Glomerular visceral epithelial cell (primary cell): ENCODE results near the gene NTF4.
A peak's percentile ranks its signal among the peaks of the same experiment; 100 is the strongest.

ENCODE experiments used
- DNase-seq: peaks from one replicate; pipeline ENCODE4 v3.0.0-alpha.2; 2016; ENCODE audit errors: extremely low spot score

The NTF4 gene

DNA sequence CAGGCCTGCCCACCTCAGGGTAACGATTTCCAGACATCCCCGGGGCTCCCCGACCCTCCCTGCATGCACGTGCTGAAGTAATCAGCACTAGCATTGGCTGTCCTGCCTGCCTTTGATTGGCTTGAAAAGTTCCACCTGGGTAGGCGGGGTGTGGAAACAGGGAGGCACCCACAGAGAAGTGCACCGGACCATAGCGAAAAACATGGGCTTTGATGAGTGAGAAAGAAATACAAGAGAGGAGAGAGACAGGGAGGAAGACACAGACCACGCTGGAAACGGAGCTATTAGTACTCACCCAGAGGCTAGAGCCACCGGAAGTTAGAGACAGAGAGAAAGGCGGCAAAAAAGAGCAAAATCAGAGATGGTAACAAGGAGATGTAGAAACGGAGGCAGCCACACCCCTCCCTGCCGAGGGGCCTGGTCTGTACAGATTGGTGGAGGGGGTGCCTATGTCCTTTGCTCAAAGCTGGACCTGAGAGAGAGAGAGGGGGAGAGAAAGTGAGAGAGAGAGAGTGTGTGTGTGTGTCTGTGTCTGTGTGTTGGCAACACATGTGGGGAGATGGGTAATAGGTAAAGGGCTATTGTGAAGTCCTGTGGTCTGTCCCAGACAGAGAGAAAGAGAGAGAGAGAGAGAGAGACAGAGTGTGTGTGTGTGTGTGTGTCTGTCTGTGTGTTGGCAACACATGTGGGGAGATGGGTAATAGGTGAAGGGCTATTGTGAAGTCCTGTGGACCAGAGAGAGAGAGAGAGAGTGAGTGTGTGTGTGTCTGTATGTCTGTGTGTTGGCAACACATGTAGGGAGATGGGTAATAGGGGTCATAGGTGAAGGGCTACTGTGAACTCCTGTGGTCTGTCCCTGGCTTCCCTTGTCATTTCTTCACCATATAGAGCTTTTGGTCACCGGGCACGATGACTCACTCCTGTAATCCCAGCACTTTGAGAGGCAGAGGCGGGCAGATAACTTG lies 43.4 kb downstream of the NTF4 start:
- peak; percentile 83 for DNase-seq

DNA sequence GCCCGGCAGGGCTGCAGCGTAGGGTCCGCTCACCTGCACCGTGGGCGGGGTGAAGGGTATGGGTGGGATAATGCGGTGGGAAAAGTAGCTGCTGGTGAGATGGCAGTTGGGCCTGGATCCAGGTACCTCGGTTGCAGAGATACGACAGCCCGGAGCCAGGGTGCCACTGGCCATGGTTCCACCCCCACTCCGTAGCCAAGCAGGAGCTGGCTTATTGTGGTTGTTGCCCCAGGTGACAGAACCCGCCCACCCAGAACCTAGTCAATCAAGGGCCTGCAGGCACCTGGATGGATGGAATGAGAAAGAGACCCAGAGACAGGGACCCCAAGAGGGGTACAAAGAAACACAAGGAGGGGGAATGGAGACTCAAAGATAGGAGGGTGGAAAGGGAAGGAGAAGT lies 44.3 kb downstream of the NTF4 start:
- peak; percentile 22 for DNase-seq

GRCh38 chr19:49019242-49019932 lies 45.2 kb downstream of the NTF4 start:
- DNase-seq, result peak; percentile 79

- DNase-seq, result peak; percentile 44
Measured at GRCh38 chr19:49018388-49019241, 46.0 kb downstream of the NTF4 start.

GRCh38 chr19:49017666-49018351 lies 46.8 kb downstream of the NTF4 start:
- peak; percentile 75 for DNase-seq

DNA sequence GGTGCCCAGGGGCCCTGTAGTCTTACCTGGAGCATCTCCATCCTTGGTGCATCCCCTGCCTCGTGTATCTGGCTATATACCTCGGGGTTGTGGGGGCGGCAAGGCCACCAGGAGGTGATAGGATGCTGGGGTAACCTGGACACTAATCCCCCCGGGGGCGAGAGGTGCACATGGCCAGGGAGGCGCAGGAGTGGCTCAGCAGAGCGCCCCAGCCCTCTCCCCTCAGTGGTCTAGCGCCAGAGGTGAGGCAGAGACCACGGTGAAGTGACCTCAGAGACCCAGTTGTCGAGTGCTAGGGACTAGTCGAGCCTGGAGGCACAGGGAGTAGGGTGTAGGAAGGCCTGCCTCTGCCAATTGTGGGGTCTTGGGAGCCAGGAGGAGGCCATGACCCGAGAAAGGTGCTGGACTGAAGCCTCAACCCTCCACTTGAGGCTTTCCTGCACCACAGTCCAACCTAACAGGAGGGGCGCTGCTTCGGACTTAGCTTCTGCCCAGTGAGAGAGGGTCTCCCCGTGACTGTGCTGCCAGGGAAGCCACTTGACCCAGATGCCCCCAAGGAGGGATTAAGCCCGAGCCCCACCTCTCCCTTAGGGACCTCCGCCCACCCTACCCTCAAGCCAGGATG lies 47.5 kb downstream of the NTF4 start, which contains the start of gene LHB:
Gene LHB (minus strand): TSS at position 51 of the 625 bp plus-strand sequence. CDS start 10 bp downstream, at position 41.
- peak; percentile 14 for DNase-seq

GRCh38 chr19:49016067-49016839 lies 48.4 kb downstream of the NTF4 start:
- no peak for DNase-seq

GRCh38 chr19:49014870-49015255 lies 49.8 kb downstream of the NTF4 start:
- DNase-seq, result no peak

DNA sequence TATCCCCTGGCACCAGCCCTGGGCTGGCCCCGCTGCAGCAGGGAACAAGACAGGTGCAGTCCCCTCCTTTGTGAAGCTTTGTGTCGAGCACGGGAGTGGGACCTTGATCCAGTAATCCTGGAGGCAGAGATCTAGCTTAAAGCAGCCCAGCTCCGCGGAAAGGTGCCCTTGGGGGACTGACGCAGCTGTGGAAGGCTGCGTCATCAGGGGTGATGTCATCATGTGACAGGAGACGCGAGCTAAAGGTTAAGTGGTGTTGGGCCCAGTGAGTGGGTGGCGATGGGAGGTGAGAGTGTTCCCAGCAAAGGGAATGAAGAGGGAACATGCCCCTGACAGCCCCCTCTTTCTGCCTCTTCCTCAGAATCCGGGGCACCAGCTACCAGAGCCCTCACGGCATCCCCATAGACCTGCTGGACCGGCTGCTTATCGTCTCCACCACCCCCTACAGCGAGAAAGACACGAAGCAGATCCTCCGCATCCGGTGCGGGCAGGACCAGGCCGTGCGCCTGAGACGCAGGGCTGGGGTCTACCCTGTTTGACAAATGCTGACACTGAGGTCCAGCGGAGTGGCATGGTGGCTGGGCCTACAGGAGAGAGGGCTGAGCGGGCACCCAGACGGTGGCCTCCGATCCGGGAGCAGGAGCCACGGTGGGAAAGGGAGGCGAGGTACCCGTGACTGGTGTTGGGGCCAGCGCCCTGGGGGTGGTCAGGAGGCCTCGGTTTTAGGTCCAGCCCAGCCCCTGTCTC lies 50.3 kb downstream of the NTF4 start:
- DNase-seq, result no peak

DNA sequence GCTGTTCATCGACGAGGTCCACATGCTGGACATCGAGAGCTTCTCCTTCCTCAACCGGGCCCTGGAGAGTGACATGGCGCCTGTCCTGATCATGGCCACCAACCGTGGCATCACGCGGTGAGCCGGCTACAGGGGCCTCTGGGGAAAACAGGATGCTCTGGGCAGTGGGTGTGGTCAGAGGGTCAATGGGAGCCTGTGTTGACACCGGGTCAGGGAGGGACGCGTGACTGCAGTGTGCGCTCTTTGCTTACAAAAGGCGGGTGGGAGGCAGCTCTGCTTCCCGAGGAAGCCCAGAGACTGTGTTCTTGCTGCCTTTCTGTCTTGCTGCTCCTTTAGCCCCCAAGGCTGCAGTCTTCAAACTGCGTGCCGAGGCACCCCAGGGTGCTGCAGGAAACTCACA lies 53.4 kb downstream of the NTF4 start:
- DNase-seq, result no peak
